Myometrial cell (primary cell): Measurements from ENCODE around the gene TMEM106A. TPM values are rescaled to one million over a fixed set of nuclear protein-coding genes. Genes with fewer than 3 reads are reported as not detected.

Experiments
- total RNA-seq: library from RNA; depleted of rRNA; stranded (reverse); fragments of >200 nt; gene quantifications from 2 replicates; pipeline ENCODE4 v1.2.3, GENCODE V29; 2015

TMEM106A gene
- 7.1 and 7.5 TPM in 2 replicates for total RNA-seq

GRCh38 chr17:43211480-43212402 lies at the start of gene TMEM106A:
Gene TMEM106A, plus strand, starts transcription at chr17:43211875. Its CDS starts 1,167 bp downstream, at chr17:43213042.

GRCh38 chr17:43170766-43171585 lies 40.7 kb upstream of the TMEM106A start, which contains the start of gene NBR1:
Gene NBR1, plus strand, starts transcription at chr17:43171214. Its CDS starts 4,586 bp downstream, at chr17:43175800.

GRCh38 chr17:43228020-43228782 lies 16.5 kb downstream of the TMEM106A start, which contains the start of gene CCDC200:
Gene CCDC200, minus strand, starts transcription at chr17:43228623. Its CDS starts 69 bp downstream, at chr17:43228554.

GRCh38 chr17:43233877-43234276 lies 22.2 kb downstream of the TMEM106A start, which contains the start of gene RNU2-1:
Gene RNU2-1, minus strand, starts transcription at chr17:43233977.

Other genes with a start within 250 kb of the TMEM106A start
- 25.4 and 39.0 TPM in 2 replicates for gene AARSD1, start 247.4 kb upstream of the TMEM106A start, total RNA-seq
- 0.29 and 1.4 TPM in 2 replicates for gene PTGES3L, start 231.8 kb upstream of the TMEM106A start, total RNA-seq
- gene RUNDC1, start 231.3 kb upstream of the TMEM106A start, total RNA-seq = 6.0 and 8.1 TPM in 2 replicates
- gene RPL27, start 213.5 kb upstream of the TMEM106A start, total RNA-seq = 1,299 and 1,434 TPM in 2 replicates
- gene IFI35, start 205.1 kb upstream of the TMEM106A start, total RNA-seq = 50.7 and 79.6 TPM in 2 replicates
- 161 and 164 TPM in 2 replicates for gene VAT1, start 189.5 kb upstream of the TMEM106A start, total RNA-seq
- gene RND2, start 186.6 kb upstream of the TMEM106A start, total RNA-seq = 0.71 and 1.2 TPM in 2 replicates
- gene BRCA1, start 86.5 kb upstream of the TMEM106A start, total RNA-seq = 20.2 and 22.5 TPM in 2 replicates
- gene NBR1, start 40.7 kb upstream of the TMEM106A start, total RNA-seq = 68.6 and 87.7 TPM in 2 replicates
- not detected in 2 replicates for gene CCDC200, start 16.7 kb downstream of the TMEM106A start, total RNA-seq
- gene RNU2-1, start 22.1 kb downstream of the TMEM106A start, total RNA-seq = not detected in 2 replicates
- gene ARL4D, start 187.1 kb downstream of the TMEM106A start, total RNA-seq = 4.9 and 6.7 TPM in 2 replicates